GM11168 (cell line): ENCODE data around the gene TEX51.

Experiments
- in situ Hi-C: fragments of 300-500 bp; cut with MboI; formaldehyde crosslinking; loops from one replicate; pipeline ENCODE4 v1.12.0; 2022; ENCODE audit warnings: low sequenced_read_pairs; ENCODE audit not compliant: unreplicated experiment

The TEX51 gene

GRCh38 chr2:126890551-126891450 is 7.9 kb upstream of the TEX51 start:
- in situ Hi-C loops: no loop called here

- in situ Hi-C loops: no loop called here
These were observed 6.8 kb upstream of the TEX51 start for GRCh38 chr2:126891681-126892500.

- in situ Hi-C loops: no loop called here
These were observed 5.5 kb upstream of the TEX51 start for GRCh38 chr2:126893153-126893552.

GRCh38 chr2:126893606-126894005 is 5.1 kb upstream of the TEX51 start:
- in situ Hi-C loops: no loop called here

- in situ Hi-C loops: no loop called here
These were observed 4.6 kb upstream of the TEX51 start for GRCh38 chr2:126894082-126894481.

GRCh38 chr2:126894585-126895182 is 4.0 kb upstream of the TEX51 start:
- in situ Hi-C loops: no loop called here

GRCh38 chr2:126895336-126895735 is 3.4 kb upstream of the TEX51 start:
- in situ Hi-C loops: no loop called here

- in situ Hi-C loops: no loop called here
These were observed 2.2 kb upstream of the TEX51 start for GRCh38 chr2:126896471-126896870.

- in situ Hi-C loops: no loop called here
These were observed 1.0 kb downstream of the TEX51 start for GRCh38 chr2:126899616-126900185.

- in situ Hi-C loops: no loop called here
These were observed 2.1 kb downstream of the TEX51 start for GRCh38 chr2:126900646-126901319.

GRCh38 chr2:126901459-126901858 is 2.8 kb downstream of the TEX51 start:
- in situ Hi-C loops: no loop called here

- in situ Hi-C loops: no loop called here
These were observed 3.6 kb downstream of the TEX51 start for GRCh38 chr2:126902152-126902835.

GRCh38 chr2:126902859-126903258 is 4.2 kb downstream of the TEX51 start:
- in situ Hi-C loops: no loop called here

- in situ Hi-C loops: no loop called here
These were observed 7.3 kb downstream of the TEX51 start for GRCh38 chr2:126905991-126906390.

- in situ Hi-C loops: no loop called here
These were observed 8.1 kb downstream of the TEX51 start for GRCh38 chr2:126906781-126907180.

- in situ Hi-C loops: no loop called here
These were observed 9.0 kb downstream of the TEX51 start for GRCh38 chr2:126907671-126908070.

- in situ Hi-C loops: no loop called here
These were observed 10.1 kb downstream of the TEX51 start for GRCh38 chr2:126908721-126909177.

- in situ Hi-C loops: no loop called here
These were observed 10.7 kb downstream of the TEX51 start for GRCh38 chr2:126909366-126909765.

GRCh38 chr2:126909781-126910180 is 11.1 kb downstream of the TEX51 start:
- in situ Hi-C loops: no loop called here
